GM18907 (cell line): ENCODE results near the gene ADNP2.
A peak's percentile ranks its signal among the peaks of the same experiment; 100 is the strongest.

Experiments used
- ATAC-seq: cut with Tn5 transposase; IDR thresholded peaks from one replicate; pipeline ENCODE4 v1.9.1; 2021; ENCODE audit warnings: mild to moderate bottlenecking, moderate library complexity; ENCODE audit not compliant: unreplicated experiment

Gene ADNP2

GRCh38 chr18:80169607-80170006, 60.5 kb downstream of the ADNP2 start:
- no peak for ATAC-seq

- no peak for ATAC-seq
Measured at GRCh38 chr18:80170395-80171053, 61.5 kb downstream of the ADNP2 start.

- no peak for ATAC-seq
Measured at GRCh38 chr18:80171054-80171872, 62.2 kb downstream of the ADNP2 start.

- ATAC-seq: no peak
Measured at GRCh38 chr18:80172056-80172455, 63.0 kb downstream of the ADNP2 start.

GRCh38 chr18:80173060-80173459, 64.0 kb downstream of the ADNP2 start:
- ATAC-seq: no peak

GRCh38 chr18:80175451-80176204, 66.6 kb downstream of the ADNP2 start:
- ATAC-seq: no peak

- ATAC-seq: no peak
Measured at GRCh38 chr18:80176334-80177073, 67.4 kb downstream of the ADNP2 start.

GRCh38 chr18:80177128-80177527, 68.1 kb downstream of the ADNP2 start:
- ATAC-seq: no peak

- ATAC-seq: no peak
Measured at GRCh38 chr18:80178935-80179818, 70.1 kb downstream of the ADNP2 start.

GRCh38 chr18:80179857-80180558, 70.9 kb downstream of the ADNP2 start:
- peak; percentile 73 for ATAC-seq

- no peak for ATAC-seq
Measured at GRCh38 chr18:80180778-80181564, 71.9 kb downstream of the ADNP2 start.

GRCh38 chr18:80181642-80182461, 72.8 kb downstream of the ADNP2 start:
- no peak for ATAC-seq

- ATAC-seq: no peak
Measured at GRCh38 chr18:80182855-80183254, 73.8 kb downstream of the ADNP2 start.

- no peak for ATAC-seq
Measured at GRCh38 chr18:80183273-80184050, 74.4 kb downstream of the ADNP2 start.

- ATAC-seq: no peak
Measured at GRCh38 chr18:80184243-80184772, 75.2 kb downstream of the ADNP2 start.

GRCh38 chr18:80185545-80185944, 76.5 kb downstream of the ADNP2 start:
- no peak for ATAC-seq
